NCI-H82 treated with DMSO at 0.1 percent for 48 hours (cell line): ENCODE data around the gene TRPC4AP.
"Not testable (repeated sequence)": the region's sequence is repeated elsewhere in the genome, so short reads cannot be mapped to it uniquely, and the experiment has no call there.

Experiments
- DNase-seq: peaks from one replicate; lab custom pipeline; 2025; ENCODE audit not compliant: unreplicated experiment; lab: John Stamatoyannopoulos, UW

TRPC4AP gene, protein sequence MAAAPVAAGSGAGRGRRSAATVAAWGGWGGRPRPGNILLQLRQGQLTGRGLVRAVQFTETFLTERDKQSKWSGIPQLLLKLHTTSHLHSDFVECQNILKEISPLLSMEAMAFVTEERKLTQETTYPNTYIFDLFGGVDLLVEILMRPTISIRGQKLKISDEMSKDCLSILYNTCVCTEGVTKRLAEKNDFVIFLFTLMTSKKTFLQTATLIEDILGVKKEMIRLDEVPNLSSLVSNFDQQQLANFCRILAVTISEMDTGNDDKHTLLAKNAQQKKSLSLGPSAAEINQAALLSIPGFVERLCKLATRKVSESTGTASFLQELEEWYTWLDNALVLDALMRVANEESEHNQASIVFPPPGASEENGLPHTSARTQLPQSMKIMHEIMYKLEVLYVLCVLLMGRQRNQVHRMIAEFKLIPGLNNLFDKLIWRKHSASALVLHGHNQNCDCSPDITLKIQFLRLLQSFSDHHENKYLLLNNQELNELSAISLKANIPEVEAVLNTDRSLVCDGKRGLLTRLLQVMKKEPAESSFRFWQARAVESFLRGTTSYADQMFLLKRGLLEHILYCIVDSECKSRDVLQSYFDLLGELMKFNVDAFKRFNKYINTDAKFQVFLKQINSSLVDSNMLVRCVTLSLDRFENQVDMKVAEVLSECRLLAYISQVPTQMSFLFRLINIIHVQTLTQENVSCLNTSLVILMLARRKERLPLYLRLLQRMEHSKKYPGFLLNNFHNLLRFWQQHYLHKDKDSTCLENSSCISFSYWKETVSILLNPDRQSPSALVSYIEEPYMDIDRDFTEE

GRCh38 chr20:35092524-35093266, at the start of gene TRPC4AP:
TRPC4AP (minus strand) TSS chr20:35092807; CDS start chr20:35092781, 26 bp downstream.
- peak; percentile 80 for DNase-seq

- no peak for DNase-seq
Measured at GRCh38 chr20:35135867-35136586, 43.4 kb upstream of the TRPC4AP start.

DNA sequence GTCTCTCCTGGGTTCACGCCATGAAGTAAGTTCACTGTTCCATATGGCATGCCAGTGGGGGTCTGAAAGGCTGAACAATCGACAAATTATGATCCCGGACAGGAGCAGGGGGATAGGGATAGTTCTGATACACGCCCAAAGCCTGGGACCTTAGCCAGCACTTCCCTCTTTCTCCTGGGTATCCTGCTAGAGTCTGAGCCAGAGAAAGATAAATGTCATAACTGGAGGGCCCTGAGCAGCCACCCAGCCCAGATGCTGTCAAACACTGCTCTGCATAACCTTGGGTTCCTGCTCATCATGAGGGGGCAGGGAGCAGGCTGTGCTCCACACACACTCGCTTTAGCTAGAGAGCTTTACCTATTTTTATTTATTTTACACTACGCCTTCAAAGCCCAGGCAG, 42.3 kb upstream of the TRPC4AP start:
- DNase-seq, result no peak

DNA sequence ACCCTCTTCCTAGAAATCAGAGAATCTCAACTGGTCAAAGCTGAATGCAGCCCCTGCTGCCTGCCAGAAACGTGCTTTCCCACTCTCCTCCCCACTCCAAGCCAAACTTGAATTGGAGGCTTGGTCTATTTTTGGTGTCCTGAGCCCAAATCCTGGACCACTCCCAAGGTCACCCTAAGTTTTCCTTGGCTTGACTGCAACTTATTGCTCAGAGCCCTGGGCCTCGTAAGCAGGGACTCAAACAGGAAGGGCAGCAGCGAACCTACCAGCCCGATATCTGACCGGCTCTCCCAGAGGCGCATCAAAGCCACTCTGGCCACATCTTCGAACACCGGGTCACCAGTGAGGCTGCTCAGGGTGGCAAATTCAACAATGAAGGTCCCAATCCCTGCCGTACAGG, 41.9 kb upstream of the TRPC4AP start:
- DNase-seq, result no peak

GRCh38 chr20:35133735-35134134, 41.1 kb upstream of the TRPC4AP start:
- no peak for DNase-seq

- no peak for DNase-seq
Measured at GRCh38 chr20:35133031-35133430, 40.4 kb upstream of the TRPC4AP start.

DNA sequence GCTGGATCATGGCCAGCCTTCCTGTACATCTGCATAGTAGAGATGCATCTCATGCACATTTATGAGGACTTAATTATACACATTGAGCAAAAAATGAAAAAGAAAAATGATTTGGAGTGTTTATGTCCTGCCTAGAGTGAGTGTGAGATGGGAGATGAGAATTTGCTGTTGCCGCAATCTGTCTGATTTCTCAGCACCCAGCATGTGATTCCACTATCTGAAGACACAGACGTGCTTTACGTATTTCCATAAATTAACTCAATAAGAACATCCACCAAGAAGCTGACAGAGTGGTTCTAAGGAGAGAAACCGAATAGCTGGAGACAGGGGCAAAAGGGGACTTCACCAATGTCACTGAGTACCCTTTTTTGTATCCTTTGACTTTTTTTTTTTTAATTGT, 39.3 kb upstream of the TRPC4AP start:
- DNase-seq, result no peak

GRCh38 chr20:35129647-35130069, 37.1 kb upstream of the TRPC4AP start:
- DNase-seq, result no peak

DNA sequence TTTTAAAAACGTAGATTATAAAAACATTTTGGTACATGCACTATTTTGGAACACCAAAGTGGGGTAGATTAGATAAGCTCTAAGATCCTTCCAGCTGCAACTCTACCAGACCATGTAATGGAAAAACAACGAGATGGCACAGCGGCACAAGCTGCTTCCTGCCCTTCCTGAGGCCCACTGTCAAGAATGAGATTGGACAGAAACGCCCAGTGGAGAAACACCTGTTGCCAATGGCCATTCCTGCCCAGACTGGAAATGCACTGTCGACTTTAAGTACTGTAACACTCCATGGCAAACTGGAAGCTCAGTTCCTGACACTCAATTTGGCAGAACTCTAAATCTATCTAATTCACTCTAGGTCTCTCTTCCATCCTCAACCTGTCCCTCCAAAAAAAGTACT, 33.1 kb upstream of the TRPC4AP start:
- no peak for DNase-seq

DNA sequence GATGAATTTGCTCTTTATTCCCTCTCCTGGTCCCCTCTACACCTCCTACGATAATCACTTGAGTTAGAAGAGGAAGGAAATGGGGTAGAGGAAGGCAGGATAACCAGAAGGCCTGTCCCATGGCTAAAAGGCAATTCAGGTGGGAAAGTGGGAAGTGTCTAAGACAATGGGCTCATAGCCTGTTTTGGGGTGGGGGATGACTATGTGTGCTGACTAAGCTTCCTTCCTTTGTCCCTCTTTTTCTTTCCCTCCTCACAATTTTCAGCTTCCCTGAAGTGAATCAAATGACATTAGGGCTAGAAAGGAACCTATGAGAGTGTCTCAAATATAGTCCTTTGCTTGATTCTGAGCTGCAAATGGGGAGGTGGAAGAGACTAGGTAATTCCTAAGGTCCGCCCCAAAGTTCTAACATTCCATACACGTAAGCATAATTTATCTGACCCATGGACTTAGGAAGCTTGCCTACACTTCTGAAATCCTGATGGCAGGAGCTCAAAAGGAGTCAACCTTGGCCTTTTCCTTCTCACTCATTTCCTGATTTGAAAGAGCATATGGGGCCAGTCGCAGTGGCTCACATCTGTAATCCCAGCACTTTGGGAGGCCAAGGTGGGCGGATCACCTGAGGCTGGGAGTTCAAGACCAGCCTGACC, 30.3 kb upstream of the TRPC4AP start:
- DNase-seq, result no peak

DNA sequence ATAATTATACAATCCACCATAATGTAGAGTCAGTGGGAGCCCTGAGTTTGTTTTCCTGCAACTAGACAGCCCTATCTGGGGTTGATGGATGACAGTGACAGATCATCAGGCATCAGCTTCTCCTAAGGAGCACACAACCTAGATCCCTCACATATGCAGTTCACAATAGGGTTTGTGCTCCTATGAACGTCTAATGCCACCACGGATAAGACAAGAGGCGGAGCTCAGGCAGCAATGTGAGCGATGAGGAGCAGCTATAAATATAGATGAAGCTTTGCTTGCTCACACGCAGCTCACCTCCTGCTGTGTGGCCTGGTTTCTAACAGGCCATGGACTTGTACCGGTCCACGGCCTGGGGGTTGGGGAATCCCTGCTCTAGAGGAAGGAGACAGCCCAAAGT, 28.6 kb upstream of the TRPC4AP start:
- no peak for DNase-seq

DNA sequence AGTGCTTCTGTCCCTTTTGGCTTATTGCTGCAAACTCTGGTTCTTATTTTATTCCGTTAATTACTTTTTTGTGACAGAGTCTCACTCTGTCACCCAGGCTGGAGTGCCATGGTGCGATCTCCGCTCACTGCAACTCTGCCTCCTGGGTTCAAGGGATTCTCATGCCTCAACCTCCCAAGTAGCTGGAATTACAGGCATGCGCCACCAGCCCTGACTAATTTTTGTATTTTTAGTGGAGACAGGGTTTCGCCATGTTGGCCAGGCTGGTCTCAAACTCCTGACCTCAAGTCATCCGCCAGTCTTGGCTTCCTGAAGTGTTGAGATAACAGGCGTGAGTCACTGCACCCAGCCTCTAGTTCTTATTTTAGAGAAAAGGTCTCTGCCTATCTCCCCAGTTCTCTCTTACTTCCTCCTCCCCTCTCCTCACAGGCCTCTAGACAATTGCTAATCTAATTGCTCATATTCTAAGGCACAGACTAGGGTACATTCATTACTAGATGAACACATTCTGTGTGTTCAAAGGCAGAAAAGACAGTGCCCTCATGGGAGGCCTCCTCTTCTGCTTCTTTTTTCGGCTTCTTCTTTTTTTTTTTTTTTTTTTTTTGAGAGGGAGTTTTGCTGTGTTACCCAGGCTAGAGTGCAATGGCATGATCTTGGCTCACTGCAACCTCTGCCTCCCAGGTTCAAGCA, 27.6 kb upstream of the TRPC4AP start:
- no peak for DNase-seq

DNA sequence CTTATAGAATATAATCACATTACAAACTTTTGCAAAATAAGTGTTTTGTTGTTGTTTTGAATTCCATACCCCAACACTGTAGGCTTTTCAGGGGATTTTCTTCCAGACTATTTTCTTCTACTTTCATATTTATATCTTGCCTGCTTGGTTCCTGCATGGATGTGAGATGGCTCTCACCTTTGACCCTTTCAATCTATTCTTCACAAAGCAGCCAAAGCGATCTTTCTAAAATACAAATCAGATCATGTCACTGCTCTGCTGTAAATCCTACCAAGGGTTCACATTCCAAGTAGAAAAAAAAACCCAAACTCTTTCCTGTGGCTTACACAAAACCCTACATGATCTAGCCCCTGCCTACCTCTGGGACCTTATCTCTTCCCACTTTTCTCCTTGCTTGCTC, 25.0 kb upstream of the TRPC4AP start:
- DNase-seq, result no peak

- no peak for DNase-seq
Measured at GRCh38 chr20:35117196-35117595, 24.6 kb upstream of the TRPC4AP start.

DNA sequence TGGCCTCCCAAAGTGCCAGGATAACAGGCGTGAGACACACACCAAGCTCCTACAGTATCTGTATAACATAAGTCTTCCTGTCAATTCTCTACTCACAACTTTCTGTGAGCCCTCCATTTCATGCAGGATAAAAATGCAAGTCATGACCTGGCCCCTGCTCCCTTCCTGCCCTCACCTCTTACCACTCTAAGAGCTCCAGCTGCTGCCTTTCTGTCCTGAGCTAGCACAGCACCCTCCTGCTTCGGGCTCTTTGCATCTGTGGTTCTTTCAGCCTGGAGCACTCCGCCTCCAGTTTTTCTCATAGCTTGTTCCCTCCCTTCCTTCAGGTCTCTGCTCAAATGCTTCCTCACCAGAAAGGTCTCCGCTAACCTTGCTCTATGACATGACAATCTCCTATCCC, 23.7 kb upstream of the TRPC4AP start:
- no peak for DNase-seq

GRCh38 chr20:35115606-35116005, 23.0 kb upstream of the TRPC4AP start:
- DNase-seq, result no peak

DNA sequence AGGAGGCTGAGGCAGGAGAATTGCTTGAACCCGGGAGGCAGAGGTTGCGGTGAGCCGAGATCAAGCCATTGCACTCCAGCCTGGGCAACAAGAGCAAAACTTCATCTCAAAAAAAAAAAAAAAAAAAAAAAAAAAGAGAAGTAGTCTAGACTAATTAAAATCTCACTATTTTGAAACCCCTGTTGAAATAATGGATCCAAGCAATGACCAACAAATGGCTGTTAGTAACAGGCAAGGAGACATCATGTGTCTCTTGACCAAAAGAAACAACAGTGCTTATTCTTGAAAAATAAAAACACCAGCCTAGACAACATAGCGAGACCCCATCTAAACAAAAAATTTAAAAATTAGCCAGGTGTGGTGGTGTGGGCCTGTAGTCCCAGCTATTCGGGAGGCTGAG, 19.7 kb upstream of the TRPC4AP start:
- not testable (repeated sequence) for DNase-seq

- no peak for DNase-seq
Measured at GRCh38 chr20:35111141-35111888, 18.7 kb upstream of the TRPC4AP start.

DNA sequence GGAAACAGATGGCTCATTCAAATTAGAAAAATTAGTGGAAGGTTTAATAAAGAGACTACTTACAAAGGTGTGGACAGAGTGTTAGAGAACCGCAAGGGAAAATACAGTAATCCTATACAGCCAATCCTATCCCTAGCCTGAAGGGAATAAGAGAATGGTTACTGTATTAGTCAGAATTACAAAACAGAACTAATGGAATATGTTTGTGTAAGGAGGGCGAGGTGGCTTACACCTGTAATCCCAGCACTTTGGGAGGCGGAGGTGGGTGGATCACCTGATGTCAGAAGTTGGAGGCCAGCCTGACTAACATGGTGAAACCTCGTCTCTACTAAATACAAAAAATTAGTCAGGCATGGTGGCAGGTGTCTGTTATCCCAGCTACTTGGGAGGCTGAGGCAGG, 16.3 kb upstream of the TRPC4AP start:
- no peak for DNase-seq
